GM12878 (cell line): Measurements from ENCODE around the gene DMXL1. TPM values are rescaled to one million over a fixed set of nuclear protein-coding genes. Genes with fewer than 3 reads are reported as not detected.

ENCODE experiments used
- ATAC-seq: fragments of 200-7000 bp; cut with Tn5 transposase; 3 replicates; pipeline ENCODE4 v1.9.1; 2020; ENCODE audit warnings: mild to moderate bottlenecking, moderate library complexity
- BruUV-seq: library from RNA; stranded (reverse); fragments of 400-500 nt; replicated peaks from 2 replicates; lab custom pipeline; 2021; lab: Mats Ljungman, UMichigan
- CTCF ChIA-PET: fragments of 300-600 bp; sonication (Branson Sonifier 250); formaldehyde crosslinking; extraction: SDS; loops from one replicate; lab custom pipeline; 2021; ENCODE audit warnings: inconsistent platforms; lab: Yijun Ruan, JAX
- POLR2A ChIA-PET: fragments of 350-600 bp; formaldehyde crosslinking; extraction: SDS; loops from one replicate; lab custom pipeline; 2021; ENCODE audit warnings: inconsistent platforms; lab: Charles Lee
- RAD21 ChIA-PET: fragments of 300-600 bp; sonication (Branson Sonifier 250); formaldehyde crosslinking; loops from one replicate; lab custom pipeline; 2023; ENCODE audit warnings: antibody characterized with exemption; ENCODE audit not compliant: unreplicated experiment; lab: Charles Lee
- SMC1A ChIA-PET: fragments of 300-600 bp; sonication (Branson Sonifier 250); formaldehyde crosslinking; loops from one replicate; lab custom pipeline; 2023; ENCODE audit not compliant: unreplicated experiment, uncharacterized antibody; lab: Charles Lee
- DNase-seq: peaks from one replicate; pipeline ENCODE4 v3.0.0-alpha.2; 2011; ENCODE audit warnings: low read depth, low spot score
- FAIRE-seq: peaks from 3 replicates; lab custom pipeline; 2011; peaks lifted over from hg19 to GRCh38; lab: Jason Lieb, UNC
- H2AFZ ChIP-seq: 2 replicates; pipeline ENCODE4 v1.6.0; 2011; ENCODE audit warnings: low read depth, low read length, control low read depth; ENCODE audit not compliant: control insufficient read depth
- H3K27ac ChIP-seq: 2 replicates; pipeline ENCODE4 v1.5.1; 2011; ENCODE audit warnings: control low read depth; ENCODE audit not compliant: control insufficient read depth, insufficient read depth
- H3K27me3 ChIP-seq, 2 experiments: replicated peaks in 1 of 2; 2 replicates each; pipeline versions ENCODE4 v1.6.0 to v1.6.1; 2011; ENCODE audit warnings: low read length in 1 of 2; ENCODE audit not compliant: control insufficient read depth in 2 of 2, insufficient read depth in 2 of 2
- H3K36me3 ChIP-seq, 2 experiments: 2 replicates each; pipeline ENCODE4 v1.5.1; 2011; ENCODE audit warnings: low read length in 1 of 2; ENCODE audit not compliant: control insufficient read depth in 2 of 2, insufficient read depth in 2 of 2
- H3K4me1 ChIP-seq: 2 replicates; pipeline ENCODE4 v1.6.1; 2011; ENCODE audit warnings: mild to moderate bottlenecking, low read length, moderate library complexity, mixed read lengths; ENCODE audit not compliant: control insufficient read depth, insufficient read depth
- H3K4me2 ChIP-seq: 2 replicates; pipeline ENCODE4 v1.6.0; 2011; ENCODE audit warnings: control low read depth; ENCODE audit not compliant: control insufficient read depth, insufficient read depth
- H3K4me3 ChIP-seq: fragments of 200-600 bp; sonication (generic); 2 replicates; pipeline ENCODE4 v1.5.1; 2016
- H3K79me2 ChIP-seq: 2 replicates; pipeline ENCODE4 v1.6.0; 2011; ENCODE audit warnings: low read length; ENCODE audit not compliant: control insufficient read depth, insufficient read depth
- H3K9ac ChIP-seq: 2 replicates; pipeline ENCODE4 v1.8.0; 2011; ENCODE audit warnings: low read length, control low read depth, mixed read lengths; ENCODE audit not compliant: control insufficient read depth, insufficient read depth
- H3K9me3 ChIP-seq: replicated peaks from 3 replicates; pipeline ENCODE4 v1.5.1; 2011; ENCODE audit warnings: mild to moderate bottlenecking, low read length; ENCODE audit not compliant: control insufficient read depth, insufficient read depth
- H4K20me1 ChIP-seq: 2 replicates; pipeline ENCODE4 v1.6.0; 2011; ENCODE audit not compliant: control insufficient read depth, insufficient read depth
- KDM1A ChIP-seq: fragments of 200-600 bp; sonication (generic); IDR thresholded peaks from 2 replicates; pipeline ENCODE4 v1.6.1; 2016; ENCODE audit warnings: borderline replicate concordance
- PAX8 ChIP-seq: fragments of 450-650 bp; IDR thresholded peaks from 2 replicates; pipeline ENCODE4 v1.6.1; 2017; ENCODE audit warnings: mild to moderate bottlenecking, moderate library complexity
- RCOR1 ChIP-seq: conservative IDR thresholded peaks from 2 replicates; pipeline ENCODE4 v1.6.1; 2012; ENCODE audit warnings: low read depth, low read length, improper control_type of control experiment
- SREBF2 ChIP-seq: IDR thresholded peaks from 2 replicates; pipeline ENCODE4 v1.6.1; 2012; ENCODE audit warnings: mild to moderate bottlenecking, low read length
- TARDBP ChIP-seq: IDR thresholded peaks from 2 replicates; pipeline ENCODE4 v1.6.1; 2016; ENCODE audit warnings: borderline replicate concordance
- TCF3 ChIP-seq: IDR thresholded peaks from 2 replicates; pipeline ENCODE4 v1.6.1; 2012; ENCODE audit warnings: low read depth, mild to moderate bottlenecking, low read length, borderline replicate concordance; ENCODE audit not compliant: insufficient read depth
- TCF7 ChIP-seq: IDR thresholded peaks from 2 replicates; pipeline ENCODE4 v1.6.1; 2014; ENCODE audit warnings: antibody characterized with exemption, borderline replicate concordance
- ZNF384 ChIP-seq: IDR thresholded peaks from 2 replicates; pipeline ENCODE4 v1.6.1; 2012; ENCODE audit warnings: low read depth, mild to moderate bottlenecking, low read length, improper control_type of control experiment, borderline replicate concordance
- ZNF622 ChIP-seq: fragments of 450-650 bp; IDR thresholded peaks from 2 replicates; pipeline ENCODE4 v1.6.1; 2017; ENCODE audit warnings: mild to moderate bottlenecking, inconsistent platforms
- WGBS: methylation state at CpG from one replicate; pipeline ENCODE4 v1.1.6; 2016; ENCODE audit warnings: low lambda C conversion rate; ENCODE audit not compliant: insufficient replicate concordance, insufficient coverage; ENCODE audit errors: missing lambda C conversion rate; 5-methylcytosine and 5-hydroxymethylcytosine counted together
- in situ Hi-C: fragments of 300-500 bp; cut with MboI; formaldehyde crosslinking; loops from 9 replicates; pipeline ENCODE4 v1.14.3; 2018; ENCODE audit warnings: mixed read lengths
- intact Hi-C: fragments of 100-400 bp; cut with micrococcal nuclease; formaldehyde crosslinking; loops from one replicate; pipeline ENCODE4 v1.14.2; 2022; ENCODE audit not compliant: unreplicated experiment
- polyA plus RNA-seq, 11 experiments: library from polyadenylated mRNA; depleted of rRNA in 4 of 11; unstranded in 6 of 11; stranded (reverse) in 5 of 11; fragments of >200 nt; fragmentation: Nextera tagmentation in 4 of 11; fragmentation: Illumina TruSeq in 1 of 11; extraction: Ambion mirVana in 4 of 11; extraction: Trizol in 1 of 11; gene quantifications; 1 replicate in 1 of 11; 2 replicates in 10 of 11; pipeline versions ENCODE4 v1.2.1 to v1.2.3, GENCODE V29; 2011 to 2016; ENCODE audit warnings: inconsistent platforms in 2 of 11, missing spikeins in 2 of 11, low read depth in 1 of 11
- total RNA-seq, 4 experiments: library from RNA; depleted of rRNA in 3 of 4; stranded (reverse); fragments of >200 nt in 3 of 4; fragmentation: Illumina TruSeq in 1 of 4; extraction: Trizol in 1 of 4; gene quantifications; 2 replicates each; pipeline versions ENCODE4 v1.2.1 to v1.2.3, GENCODE V29; 2013 to 2021
- TF ChIP-seq, protein P1 (sequence below): fragments of 450-650 bp; IDR thresholded peaks from 2 replicates; pipeline ENCODE4 v1.6.1; 2017; ENCODE audit warnings: mild to moderate bottlenecking, moderate library complexity
- TF ChIP-seq, protein P2 (sequence below): fragments of 450-650 bp; IDR thresholded peaks from 2 replicates; pipeline ENCODE4 v1.6.1; 2017; ENCODE audit warnings: mild to moderate bottlenecking
- TF ChIP-seq, protein P3 (sequence below): IDR thresholded peaks from 2 replicates; pipeline ENCODE4 v1.6.1; 2012; ENCODE audit warnings: mild to moderate bottlenecking, low read depth, low read length
- TF ChIP-seq, protein P4 (sequence below): IDR thresholded peaks from 2 replicates; pipeline ENCODE4 v1.6.1; 2012; ENCODE audit warnings: low read depth, low read length, improper control_type of control experiment

Gene DMXL1
- total and polyA plus RNA-seq, 10 of the 15 experiments (the other 5 are each of a cell fraction or from before 2014, with no cell fraction given), result 9.1 to 67.7 (median 34.1) TPM

DNA sequence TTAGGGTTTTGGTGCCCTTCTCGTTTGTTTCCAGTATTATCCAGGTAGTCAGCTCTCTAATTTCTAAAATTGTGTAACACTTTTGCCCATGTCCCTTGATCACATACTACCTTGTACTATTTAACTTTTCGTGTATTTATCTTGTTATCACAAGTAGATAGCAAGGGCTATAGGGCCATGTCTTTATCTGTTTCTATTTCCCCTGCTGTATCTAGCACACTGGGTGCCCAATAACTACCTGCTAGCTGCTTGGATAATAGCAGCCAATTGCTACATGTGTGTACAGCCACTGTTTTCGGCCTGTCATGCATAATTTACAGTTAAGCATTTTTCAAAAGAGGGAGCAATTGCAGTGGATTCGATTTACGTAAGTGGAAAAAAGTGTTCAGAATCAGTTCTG, 220.2 kb downstream of the DMXL1 start:
- H4K20me1 ChIP-seq, result no peaks in the 10 kb centered on the region
- intact Hi-C loops, result no loop called here
- RAD21 ChIA-PET, result interaction anchor here (1.1 to 6.0 kb wide), 11 partner anchors 13 to 144 kb away, joined by 3 to 63 read pairs (median 13); partner anchors contain the start of gene TNFAIP8
- no peaks in the 10 kb centered on the region; the same call in 1 of the 3 replicates for H3K9me3 ChIP-seq
- CTCF ChIA-PET, result interaction anchor here (1.2 to 5.2 kb wide), 11 partner anchors 10 to 303 kb away, joined by 6 to 29 read pairs (median 13); partner anchors contain the start of gene DTWD2
- FAIRE-seq (no peak), ATAC-seq (no peak), DNase-seq (no peak)
- H3K27ac ChIP-seq, result no peak overlapping the region
- H2AFZ ChIP-seq, result no peak overlapping the region
- POLR2A ChIA-PET, result interaction anchor here (0.6 to 5.1 kb wide), 14 partner anchors 11 to 190 kb away, joined by 3 to 57 read pairs (median 10); no protein-coding TSS in a partner anchor
- peaks cover 45% of the 10 kb centered on the region for H3K4me1 ChIP-seq
- BruUV-seq, result no TSS peak
- TF ChIP-seq SREBF2 (no peak), ZNF384 (no peak), TARDBP (no peak), ZNF622 (no peak), TCF7 (no peak), TCF3 (no peak), KDM1A (no peak), PAX8 (no peak), RCOR1 (no peak)
- TF ChIP-seq, protein P1, sequence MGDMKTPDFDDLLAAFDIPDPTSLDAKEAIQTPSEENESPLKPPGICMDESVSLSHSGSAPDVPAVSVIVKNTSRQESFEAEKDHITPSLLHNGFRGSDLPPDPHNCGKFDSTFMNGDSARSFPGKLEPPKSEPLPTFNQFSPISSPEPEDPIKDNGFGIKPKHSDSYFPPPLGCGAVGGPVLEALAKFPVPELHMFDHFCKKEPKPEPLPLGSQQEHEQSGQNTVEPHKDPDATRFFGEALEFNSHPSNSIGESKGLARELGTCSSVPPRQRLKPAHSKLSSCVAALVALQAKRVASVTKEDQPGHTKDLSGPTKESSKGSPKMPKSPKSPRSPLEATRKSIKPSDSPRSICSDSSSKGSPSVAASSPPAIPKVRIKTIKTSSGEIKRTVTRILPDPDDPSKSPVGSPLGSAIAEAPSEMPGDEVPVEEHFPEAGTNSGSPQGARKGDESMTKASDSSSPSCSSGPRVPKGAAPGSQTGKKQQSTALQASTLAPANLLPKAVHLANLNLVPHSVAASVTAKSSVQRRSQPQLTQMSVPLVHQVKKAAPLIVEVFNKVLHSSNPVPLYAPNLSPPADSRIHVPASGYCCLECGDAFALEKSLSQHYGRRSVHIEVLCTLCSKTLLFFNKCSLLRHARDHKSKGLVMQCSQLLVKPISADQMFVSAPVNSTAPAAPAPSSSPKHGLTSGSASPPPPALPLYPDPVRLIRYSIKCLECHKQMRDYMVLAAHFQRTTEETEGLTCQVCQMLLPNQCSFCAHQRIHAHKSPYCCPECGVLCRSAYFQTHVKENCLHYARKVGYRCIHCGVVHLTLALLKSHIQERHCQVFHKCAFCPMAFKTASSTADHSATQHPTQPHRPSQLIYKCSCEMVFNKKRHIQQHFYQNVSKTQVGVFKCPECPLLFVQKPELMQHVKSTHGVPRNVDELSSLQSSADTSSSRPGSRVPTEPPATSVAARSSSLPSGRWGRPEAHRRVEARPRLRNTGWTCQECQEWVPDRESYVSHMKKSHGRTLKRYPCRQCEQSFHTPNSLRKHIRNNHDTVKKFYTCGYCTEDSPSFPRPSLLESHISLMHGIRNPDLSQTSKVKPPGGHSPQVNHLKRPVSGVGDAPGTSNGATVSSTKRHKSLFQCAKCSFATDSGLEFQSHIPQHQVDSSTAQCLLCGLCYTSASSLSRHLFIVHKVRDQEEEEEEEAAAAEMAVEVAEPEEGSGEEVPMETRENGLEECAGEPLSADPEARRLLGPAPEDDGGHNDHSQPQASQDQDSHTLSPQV, result no peak
- TF ChIP-seq, protein P2, sequence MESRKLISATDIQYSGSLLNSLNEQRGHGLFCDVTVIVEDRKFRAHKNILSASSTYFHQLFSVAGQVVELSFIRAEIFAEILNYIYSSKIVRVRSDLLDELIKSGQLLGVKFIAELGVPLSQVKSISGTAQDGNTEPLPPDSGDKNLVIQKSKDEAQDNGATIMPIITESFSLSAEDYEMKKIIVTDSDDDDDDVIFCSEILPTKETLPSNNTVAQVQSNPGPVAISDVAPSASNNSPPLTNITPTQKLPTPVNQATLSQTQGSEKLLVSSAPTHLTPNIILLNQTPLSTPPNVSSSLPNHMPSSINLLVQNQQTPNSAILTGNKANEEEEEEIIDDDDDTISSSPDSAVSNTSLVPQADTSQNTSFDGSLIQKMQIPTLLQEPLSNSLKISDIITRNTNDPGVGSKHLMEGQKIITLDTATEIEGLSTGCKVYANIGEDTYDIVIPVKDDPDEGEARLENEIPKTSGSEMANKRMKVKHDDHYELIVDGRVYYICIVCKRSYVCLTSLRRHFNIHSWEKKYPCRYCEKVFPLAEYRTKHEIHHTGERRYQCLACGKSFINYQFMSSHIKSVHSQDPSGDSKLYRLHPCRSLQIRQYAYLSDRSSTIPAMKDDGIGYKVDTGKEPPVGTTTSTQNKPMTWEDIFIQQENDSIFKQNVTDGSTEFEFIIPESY, result no peak
- TF ChIP-seq, protein P3, sequence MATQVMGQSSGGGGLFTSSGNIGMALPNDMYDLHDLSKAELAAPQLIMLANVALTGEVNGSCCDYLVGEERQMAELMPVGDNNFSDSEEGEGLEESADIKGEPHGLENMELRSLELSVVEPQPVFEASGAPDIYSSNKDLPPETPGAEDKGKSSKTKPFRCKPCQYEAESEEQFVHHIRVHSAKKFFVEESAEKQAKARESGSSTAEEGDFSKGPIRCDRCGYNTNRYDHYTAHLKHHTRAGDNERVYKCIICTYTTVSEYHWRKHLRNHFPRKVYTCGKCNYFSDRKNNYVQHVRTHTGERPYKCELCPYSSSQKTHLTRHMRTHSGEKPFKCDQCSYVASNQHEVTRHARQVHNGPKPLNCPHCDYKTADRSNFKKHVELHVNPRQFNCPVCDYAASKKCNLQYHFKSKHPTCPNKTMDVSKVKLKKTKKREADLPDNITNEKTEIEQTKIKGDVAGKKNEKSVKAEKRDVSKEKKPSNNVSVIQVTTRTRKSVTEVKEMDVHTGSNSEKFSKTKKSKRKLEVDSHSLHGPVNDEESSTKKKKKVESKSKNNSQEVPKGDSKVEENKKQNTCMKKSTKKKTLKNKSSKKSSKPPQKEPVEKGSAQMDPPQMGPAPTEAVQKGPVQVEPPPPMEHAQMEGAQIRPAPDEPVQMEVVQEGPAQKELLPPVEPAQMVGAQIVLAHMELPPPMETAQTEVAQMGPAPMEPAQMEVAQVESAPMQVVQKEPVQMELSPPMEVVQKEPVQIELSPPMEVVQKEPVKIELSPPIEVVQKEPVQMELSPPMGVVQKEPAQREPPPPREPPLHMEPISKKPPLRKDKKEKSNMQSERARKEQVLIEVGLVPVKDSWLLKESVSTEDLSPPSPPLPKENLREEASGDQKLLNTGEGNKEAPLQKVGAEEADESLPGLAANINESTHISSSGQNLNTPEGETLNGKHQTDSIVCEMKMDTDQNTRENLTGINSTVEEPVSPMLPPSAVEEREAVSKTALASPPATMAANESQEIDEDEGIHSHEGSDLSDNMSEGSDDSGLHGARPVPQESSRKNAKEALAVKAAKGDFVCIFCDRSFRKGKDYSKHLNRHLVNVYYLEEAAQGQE, result no peak
- TF ChIP-seq, protein P4, sequence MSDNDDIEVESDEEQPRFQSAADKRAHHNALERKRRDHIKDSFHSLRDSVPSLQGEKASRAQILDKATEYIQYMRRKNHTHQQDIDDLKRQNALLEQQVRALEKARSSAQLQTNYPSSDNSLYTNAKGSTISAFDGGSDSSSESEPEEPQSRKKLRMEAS, result no peak
- in situ Hi-C loops, result loop anchor here (25.0 kb wide), 1 partner anchor 1171 kb away; the partner anchor contains the start of gene PRR16
- H3K4me2 ChIP-seq, result no peak overlapping the region
- H3K36me3 ChIP-seq, result no peaks in the 10 kb centered on the region
- WGBS, result 78% methylated on average over 5 of the region's 5 CpGs
- H3K79me2 ChIP-seq, result peaks cover 63% of the 10 kb centered on the region
- H3K4me3 ChIP-seq, result no peak overlapping the region
- SMC1A ChIA-PET, result interaction anchor here (0.8 to 10.6 kb wide), 26 partner anchors 9 to 258 kb away, joined by 3 to 181 read pairs (median 5); no protein-coding TSS in a partner anchor
- no peaks in the 10 kb centered on the region for H3K27me3 ChIP-seq
- no peak overlapping the region for H3K9ac ChIP-seq
